NCI-H1694 treated with DMSO at 0.1 percent for 48 hours (cell line): Measurements from ENCODE around the gene PEX16.

ENCODE experiments used
- DNase-seq: peaks from one replicate; lab custom pipeline; 2025; lab: John Stamatoyannopoulos, UW

PEX16 gene

GRCh38 chr11:45930951-45931570 lies 13.4 kb upstream of the PEX16 start:
- DNase-seq, result no peak

GRCh38 chr11:45930031-45930794 lies 12.5 kb upstream of the PEX16 start:
- DNase-seq, result peak; percentile 29

- DNase-seq, result no peak
These were observed 11.9 kb upstream of the PEX16 start for GRCh38 chr11:45929486-45930030.

GRCh38 chr11:45928535-45929215 lies 11.0 kb upstream of the PEX16 start:
- DNase-seq, result no peak

- no peak for DNase-seq
These were observed 10.2 kb upstream of the PEX16 start for GRCh38 chr11:45927684-45928413.

GRCh38 chr11:45927332-45927683 lies 9.6 kb upstream of the PEX16 start:
- no peak for DNase-seq

GRCh38 chr11:45926536-45927331 lies 9.1 kb upstream of the PEX16 start:
- DNase-seq, result no peak

GRCh38 chr11:45926001-45926401 lies 8.3 kb upstream of the PEX16 start:
- DNase-seq, result no peak

- DNase-seq, result no peak
These were observed 7.9 kb upstream of the PEX16 start for GRCh38 chr11:45925550-45925949.

- DNase-seq, result no peak
These were observed 7.2 kb upstream of the PEX16 start for GRCh38 chr11:45924927-45925326.

- no peak for DNase-seq
These were observed 6.6 kb upstream of the PEX16 start for GRCh38 chr11:45924036-45924915.

- no peak for DNase-seq
These were observed 4.9 kb upstream of the PEX16 start, which contains the start of gene LARGE2 for GRCh38 chr11:45922425-45923082. Gene LARGE2 (plus strand): TSS chr11:45922656. CDS start chr11:45922883, 227 bp downstream.

GRCh38 chr11:45921561-45922424 lies 4.1 kb upstream of the PEX16 start:
- no peak for DNase-seq

GRCh38 chr11:45920531-45921477 lies 3.1 kb upstream of the PEX16 start:
- DNase-seq, result no peak

- no peak for DNase-seq
These were observed 2.3 kb upstream of the PEX16 start for GRCh38 chr11:45919806-45920530.

GRCh38 chr11:45918962-45919675 lies 1.4 kb upstream of the PEX16 start:
- no peak for DNase-seq
